Thyroid gland (tissue), 4 donors: ENCODE data around the gene ABO. TPM values are rescaled to one million over a fixed set of nuclear protein-coding genes. Genes with fewer than 3 reads are reported as not detected.
A peak's percentile ranks its signal among the peaks of the same experiment; 100 is the strongest.
"Not testable (repeated sequence)": the region's sequence is repeated elsewhere in the genome, so short reads cannot be mapped to it uniquely, and the experiment has no call there.

Experiments
- DNase-seq, 2 donors: peaks; one replicate each; pipeline ENCODE4 v3.0.0-alpha.2; 2019
- H3K27ac ChIP-seq, 3 donors: fragments of 200-600 bp; sonication (generic); 1 replicate in 2 of 3; 2 replicates in 1 of 3; pipeline ENCODE4 v1.5.1; 2016 to 2019; ENCODE audit warnings: mild to moderate bottlenecking in 1 of 3, moderate library complexity in 1 of 3
- H3K27me3 ChIP-seq: fragments of 200-600 bp; sonication (generic); one replicate; pipeline ENCODE4 v1.5.1; 2019
- H3K36me3 ChIP-seq, 2 donors: fragments of 200-600 bp; sonication (generic); one replicate each; pipeline ENCODE4 v1.5.1; 2016 to 2019
- H3K4me1 ChIP-seq, 2 donors: fragments of 200-600 bp; sonication (generic); one replicate each; pipeline ENCODE4 v1.5.1; 2017 to 2019
- H3K4me3 ChIP-seq, 3 donors: fragments of 200-600 bp; sonication (generic); replicated peaks in 1 of 3; 1 replicate in 2 of 3; 2 replicates in 1 of 3; pipeline ENCODE4 v1.5.1; 2016; ENCODE audit warnings: mild to moderate bottlenecking in 1 of 3
- H3K9me3 ChIP-seq: fragments of 200-600 bp; sonication (generic); one replicate; pipeline ENCODE4 v1.5.1; 2017
- POLR2A ChIP-seq, 2 donors: fragments of 450-650 bp; IDR thresholded peaks; one replicate each; pipeline ENCODE4 v1.6.1; 2017; ENCODE audit warnings: antibody characterized with exemption in 2 of 2, mild to moderate bottlenecking in 2 of 2, moderate library complexity in 1 of 2
- WGBS, 2 donors: methylation state at CpG; one replicate each; pipeline ENCODE4 v1.1.5; 2017; 5-methylcytosine and 5-hydroxymethylcytosine counted together
- intact Hi-C: fragments of 100-400 bp; cut with DNase I; formaldehyde crosslinking; loops from one replicate; pipeline ENCODE4 v1.15.1; 2023
- total RNA-seq, 4 donors: library from RNA; depleted of rRNA; stranded (reverse); fragments of >200 nt; gene quantifications; one replicate each; pipeline ENCODE4 v1.2.3, GENCODE V29; 2016
- TF ChIP-seq, protein P1 (sequence below), 6 experiments: fragments of 200-600 bp in 3 of 6; fragments of 450-650 bp in 3 of 6; sonication (generic) in 3 of 6; IDR thresholded peaks; one replicate each; pipeline ENCODE4 v1.5.1; 2016 to 2019; ENCODE audit warnings: antibody characterized with exemption in 6 of 6, mild to moderate bottlenecking in 2 of 6, inconsistent platforms in 1 of 6, moderate library complexity in 1 of 6

The ABO gene
- total RNA-seq, 4 donors from 2014 or later: 15.7 to 32.6 (median 24.9) TPM

DNA sequence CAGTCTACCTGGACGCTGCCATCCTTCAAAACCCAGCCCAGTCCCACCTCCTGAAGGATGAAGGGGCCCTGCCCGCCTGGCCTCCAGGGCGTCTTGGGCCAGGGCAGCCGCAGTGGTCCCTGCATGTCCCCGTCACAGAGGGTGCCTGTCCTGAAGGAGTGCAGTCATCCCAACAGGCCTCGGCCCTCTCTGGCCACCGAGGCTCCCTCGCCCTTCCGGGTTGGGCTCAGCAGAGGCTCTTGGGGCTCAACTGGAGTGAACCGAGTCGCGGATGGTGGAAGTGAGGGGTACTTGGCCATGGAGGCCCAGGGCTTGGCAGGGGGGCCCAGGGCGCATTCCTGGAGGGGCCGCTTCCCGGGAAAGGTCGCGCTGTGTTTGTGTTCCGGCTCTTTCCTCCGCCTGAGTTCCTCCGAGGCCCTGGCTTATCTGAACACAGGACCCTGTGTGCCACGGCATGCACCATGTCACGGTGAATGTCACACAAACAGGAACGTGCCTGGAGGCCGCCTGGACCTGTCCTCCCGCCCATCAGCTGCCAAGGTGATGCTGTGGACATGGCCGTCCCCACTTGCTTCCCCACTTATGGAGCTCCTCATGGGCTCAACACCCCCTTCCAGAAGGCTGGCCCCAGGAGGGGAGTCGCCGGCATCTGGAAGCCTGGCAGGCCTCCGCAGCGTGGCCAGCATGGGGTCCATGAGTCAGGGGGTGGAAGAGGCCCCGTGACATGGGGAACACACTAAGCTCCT lies 40.3 kb downstream of the ABO start:
- TF ChIP-seq POLR2A (IDR thresholded peaks at IDR 0.05): no peak
- TF ChIP-seq, protein P1, sequence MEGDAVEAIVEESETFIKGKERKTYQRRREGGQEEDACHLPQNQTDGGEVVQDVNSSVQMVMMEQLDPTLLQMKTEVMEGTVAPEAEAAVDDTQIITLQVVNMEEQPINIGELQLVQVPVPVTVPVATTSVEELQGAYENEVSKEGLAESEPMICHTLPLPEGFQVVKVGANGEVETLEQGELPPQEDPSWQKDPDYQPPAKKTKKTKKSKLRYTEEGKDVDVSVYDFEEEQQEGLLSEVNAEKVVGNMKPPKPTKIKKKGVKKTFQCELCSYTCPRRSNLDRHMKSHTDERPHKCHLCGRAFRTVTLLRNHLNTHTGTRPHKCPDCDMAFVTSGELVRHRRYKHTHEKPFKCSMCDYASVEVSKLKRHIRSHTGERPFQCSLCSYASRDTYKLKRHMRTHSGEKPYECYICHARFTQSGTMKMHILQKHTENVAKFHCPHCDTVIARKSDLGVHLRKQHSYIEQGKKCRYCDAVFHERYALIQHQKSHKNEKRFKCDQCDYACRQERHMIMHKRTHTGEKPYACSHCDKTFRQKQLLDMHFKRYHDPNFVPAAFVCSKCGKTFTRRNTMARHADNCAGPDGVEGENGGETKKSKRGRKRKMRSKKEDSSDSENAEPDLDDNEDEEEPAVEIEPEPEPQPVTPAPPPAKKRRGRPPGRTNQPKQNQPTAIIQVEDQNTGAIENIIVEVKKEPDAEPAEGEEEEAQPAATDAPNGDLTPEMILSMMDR (IDR thresholded peaks at IDR 0.05): no peak
- 88 to 91% methylated on average over 23 to 24 of the region's 31 CpGs for WGBS, 2 donors
- H3K4me1 ChIP-seq: peaks cover 19 to 27% of the 10 kb centered on the region in 2 donors
- no peak overlapping the region for H3K27ac ChIP-seq
- intact Hi-C loops: loop anchor here (5.0 kb wide), 1 partner anchor 43 kb away; the partner anchor contains the start of gene ABO
- no peak for DNase-seq
- H3K9me3 ChIP-seq: no peaks in the 10 kb centered on the region
- no peaks in the 10 kb centered on the region for H3K36me3 ChIP-seq
- no peak overlapping the region for H3K4me3 ChIP-seq
- H3K27me3 ChIP-seq: no peaks in the 10 kb centered on the region

DNA sequence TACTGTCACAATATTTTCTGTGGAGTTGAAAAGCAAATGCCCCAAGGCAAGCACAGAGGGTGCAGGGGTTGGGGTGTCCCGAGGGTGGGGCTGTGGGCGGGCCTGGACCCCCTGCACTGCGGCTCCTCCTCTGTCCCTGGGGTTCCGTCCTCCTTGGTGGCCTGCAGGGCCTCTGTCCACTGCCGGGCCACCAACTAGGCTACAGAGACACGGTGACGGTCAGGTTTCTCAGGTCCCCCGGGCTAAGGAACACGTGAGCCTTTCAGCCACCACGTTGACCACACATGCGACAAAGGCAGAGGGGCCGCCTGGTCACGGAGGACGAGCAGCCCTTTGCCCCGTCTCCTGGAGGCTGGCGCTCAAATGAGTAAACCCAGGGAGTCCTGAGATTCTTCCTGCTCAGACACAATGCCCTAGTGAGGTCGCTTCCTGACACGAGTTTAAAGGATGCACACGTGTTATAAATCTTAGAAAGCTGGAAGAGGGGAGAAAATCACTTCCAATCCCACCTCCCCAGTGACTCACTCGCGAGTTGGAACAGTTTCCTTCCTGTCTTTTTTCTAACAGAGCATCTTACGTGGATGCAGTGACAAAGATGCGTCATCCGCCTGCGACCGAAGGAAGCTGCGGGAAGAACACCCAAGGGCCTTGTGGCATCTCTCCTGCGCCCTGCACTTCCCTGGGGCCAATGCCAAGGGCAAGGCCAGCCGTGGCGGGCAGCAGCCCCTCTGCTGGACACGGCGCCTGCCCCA lies 41.1 kb downstream of the ABO start:
- H3K36me3 ChIP-seq: no peaks in the 10 kb centered on the region
- intact Hi-C loops: no loop called here
- no peaks in the 10 kb centered on the region for H3K9me3 ChIP-seq
- WGBS, 2 donors: 77 to 78% methylated on average over 20 to 24 of the region's 32 CpGs
- H3K4me1 ChIP-seq: peaks cover 13 to 18% of the 10 kb centered on the region in 2 donors
- no peak overlapping the region for H3K4me3 ChIP-seq
- no peaks in the 10 kb centered on the region for H3K27me3 ChIP-seq
- DNase-seq: no peak
- TF ChIP-seq, protein P1 (IDR thresholded peaks at IDR 0.05): no peak
- no peak for TF ChIP-seq POLR2A (IDR thresholded peaks at IDR 0.05)
- H3K27ac ChIP-seq: peak overlapping the region in 1 of 3 donors; percentile 10

DNA sequence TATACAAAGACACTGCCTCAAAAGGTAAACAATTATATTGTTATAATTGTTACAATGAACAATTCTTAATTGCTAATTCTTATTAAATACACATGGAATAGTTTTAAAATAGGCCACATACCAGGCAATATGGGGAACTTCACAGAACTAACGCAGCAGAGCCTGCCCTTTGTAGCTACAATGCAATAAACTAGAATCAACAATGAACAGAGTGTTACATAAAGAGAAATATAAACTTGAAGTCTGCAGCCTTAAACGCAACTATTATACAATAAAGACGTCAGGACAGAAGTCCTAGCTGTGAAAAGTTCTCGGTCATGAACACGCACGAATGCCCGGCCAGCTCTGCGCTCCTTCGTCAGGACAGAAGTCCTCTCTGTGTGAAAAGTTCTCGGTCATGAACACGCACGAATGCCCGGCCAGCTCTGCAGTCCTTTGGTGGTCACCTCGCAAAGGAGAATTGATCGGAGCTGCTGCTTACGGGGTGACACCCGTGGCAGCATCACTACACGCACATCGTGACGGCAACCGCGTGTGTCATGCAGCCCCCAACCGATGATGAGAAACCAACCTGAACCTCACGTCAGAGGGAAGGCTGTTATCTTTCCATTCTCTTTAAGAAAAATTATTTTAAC lies 43.0 kb downstream of the ABO start:
- 87 to 90% methylated on average over 24 of the region's 24 CpGs for WGBS, 2 donors
- intact Hi-C loops: not testable (repeated sequence)

DNA sequence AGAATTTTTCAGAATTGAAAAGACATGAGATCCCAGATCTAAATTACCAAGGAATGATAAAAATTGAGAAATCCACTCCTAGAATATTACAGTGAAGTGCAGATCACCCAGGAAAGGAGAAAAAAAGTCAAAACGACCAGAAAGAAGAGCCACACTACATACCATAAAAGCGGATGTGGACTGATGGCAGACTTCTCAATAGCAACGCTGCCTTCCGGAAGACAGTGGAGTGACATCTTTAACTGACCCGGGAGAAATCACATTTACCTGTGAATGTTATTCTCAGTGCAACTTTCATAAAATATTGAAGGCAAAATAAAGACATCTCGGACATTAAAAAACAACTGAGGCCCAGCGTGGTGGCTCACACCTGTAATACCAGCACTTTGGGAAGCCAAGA lies 44.5 kb downstream of the ABO start:
- H3K4me3 ChIP-seq, H3K9me3 ChIP-seq, H3K27me3 ChIP-seq, H3K36me3 ChIP-seq, H3K4me1 ChIP-seq, H3K27ac ChIP-seq, DNase-seq, intact Hi-C loops: not testable (repeated sequence)
- 90 to 94% methylated on average over 7 of the region's 7 CpGs for WGBS, 2 donors

More for the DNA sequence above, 43.0 kb downstream of the ABO start:
- not testable (repeated sequence) for H3K9me3 ChIP-seq, H3K36me3 ChIP-seq, H3K27me3 ChIP-seq, DNase-seq, H3K27ac ChIP-seq, H3K4me1 ChIP-seq, H3K4me3 ChIP-seq

DNA sequence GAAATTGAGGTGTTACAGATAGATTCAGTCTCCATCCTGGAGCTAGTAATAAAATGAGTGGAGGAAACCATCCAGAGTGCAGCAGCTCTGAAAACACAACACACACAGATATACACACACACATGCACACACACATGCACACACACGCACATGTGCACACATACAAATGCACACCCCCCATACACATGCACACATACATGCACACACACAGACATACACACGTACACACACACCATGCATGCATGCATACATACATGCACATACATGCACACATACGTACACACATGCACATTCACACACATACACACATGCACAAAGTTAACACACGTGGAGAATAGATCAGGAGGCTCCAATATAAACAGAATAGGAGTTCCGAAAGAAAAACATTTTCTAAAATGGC lies 44.9 kb downstream of the ABO start:
- no peak for DNase-seq
- no peak overlapping the region for H3K4me3 ChIP-seq
- no peaks in the 10 kb centered on the region for H3K9me3 ChIP-seq
- H3K4me1 ChIP-seq: no peaks in the 10 kb centered on the region
- intact Hi-C loops: no loop called here
- no peaks in the 10 kb centered on the region for H3K36me3 ChIP-seq
- no peak for TF ChIP-seq POLR2A (IDR thresholded peaks at IDR 0.05)
- TF ChIP-seq, protein P1 (IDR thresholded peaks at IDR 0.05): no peak
- 91% methylated on average over 5 of the region's 5 CpGs for WGBS, 2 donors
- H3K27ac ChIP-seq: no peak overlapping the region
- no peaks in the 10 kb centered on the region for H3K27me3 ChIP-seq

DNA sequence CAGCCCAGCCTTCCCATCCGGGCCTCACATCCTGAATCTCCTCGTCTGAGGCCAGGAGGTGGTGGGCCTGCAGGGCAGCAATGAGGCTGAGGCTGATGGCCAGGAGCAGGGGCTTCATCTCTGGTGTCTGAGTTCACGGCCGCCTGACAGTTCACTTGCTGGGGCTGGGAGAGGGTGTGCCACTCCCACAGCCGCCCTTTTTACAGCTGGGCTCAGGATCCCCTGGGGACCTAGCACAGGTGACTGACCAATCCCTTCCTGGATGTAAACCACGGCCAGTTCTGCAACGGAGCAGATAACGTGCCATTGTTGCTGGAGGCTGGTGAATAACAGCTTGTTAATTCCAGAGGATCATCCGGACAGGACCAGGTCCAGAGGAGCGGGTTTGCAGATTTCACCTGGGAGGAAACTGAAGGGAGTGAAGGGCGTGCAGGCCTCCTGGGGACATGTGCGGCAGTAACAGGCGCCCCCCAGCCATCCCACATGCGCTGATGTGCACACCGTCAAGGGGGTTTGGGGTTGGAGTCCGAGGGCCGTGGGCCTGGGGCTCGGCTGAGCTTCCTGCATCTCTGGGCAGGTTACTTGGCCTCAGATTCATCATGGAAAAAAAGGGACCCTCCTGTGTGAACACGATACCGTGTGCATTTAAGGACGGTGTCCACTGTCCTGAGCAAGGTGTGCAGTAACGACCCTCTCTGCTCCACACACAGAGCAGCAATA lies 46.4 kb downstream of the ABO start:
- intact Hi-C loops, H3K4me1 ChIP-seq, H3K27ac ChIP-seq, H3K27me3 ChIP-seq, DNase-seq, H3K4me3 ChIP-seq, H3K9me3 ChIP-seq, H3K36me3 ChIP-seq: not testable (repeated sequence)
- WGBS, 2 donors: 90 to 95% methylated on average over 11 to 16 of the region's 22 CpGs

DNA sequence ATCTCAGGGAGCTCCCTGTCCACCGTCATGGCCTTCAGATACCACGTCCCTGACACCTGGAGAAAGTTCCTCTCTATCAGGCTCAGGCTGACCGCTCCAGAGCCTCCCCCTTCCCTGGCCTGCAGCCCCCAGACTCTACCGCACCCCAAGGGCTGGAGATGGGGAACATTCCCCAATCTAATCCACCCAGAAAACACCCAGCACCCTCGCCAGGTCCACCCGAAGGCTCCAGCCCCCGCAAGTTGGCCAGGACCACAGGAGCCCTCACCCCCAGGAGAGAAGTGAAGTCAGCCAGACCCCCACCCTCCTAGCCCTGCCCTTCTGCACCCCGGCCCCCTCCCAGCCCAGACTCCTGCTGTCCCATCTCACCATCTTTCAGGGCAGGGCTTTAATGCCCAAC lies 47.0 kb downstream of the ABO start:
- WGBS, 2 donors: 95 to 96% methylated on average over 8 of the region's 8 CpGs
- intact Hi-C loops, DNase-seq: not testable (repeated sequence)

More for the DNA sequence above, 47.0 kb downstream of the ABO start:
- H3K4me1 ChIP-seq, H3K27me3 ChIP-seq, H3K9me3 ChIP-seq, H3K27ac ChIP-seq, H3K36me3 ChIP-seq, H3K4me3 ChIP-seq: not testable (repeated sequence)
